ENCODE results near the gene PTPRA. TPM values are rescaled to one million over a fixed set of nuclear protein-coding genes. Genes with fewer than 3 reads are reported as not detected.

The PTPRA gene
- total and polyA plus RNA-seq, 2 of the 13 experiments (the other 11 are each of a cell fraction or from before 2014, with no cell fraction given): 47.2 to 127 TPM

- TF ChIP-seq ZFP90 (CRISPR knock-in tag; IDR thresholded peaks at IDR 0.05; ENCODE audit: borderline replicate concordance) (no peak), SP5 (CRISPR knock-in tag; IDR thresholded peaks at IDR 0.05; ENCODE audit: borderline replicate concordance, low read depth) (no peak), KAT7 (CRISPR knock-in tag; IDR thresholded peaks at IDR 0.05; ENCODE audit: borderline replicate concordance) (no peak), PHF5A (CRISPR knock-in tag; IDR thresholded peaks at IDR 0.05; ENCODE audit: low read depth, unreplicated experiment) (no peak), ZBTB39 (CRISPR knock-in tag; IDR thresholded peaks at IDR 0.05) (no peak), SAFB2 (CRISPR knock-in tag; IDR thresholded peaks at IDR 0.05; ENCODE audit: borderline replicate concordance, low read depth) (no peak), ZNF672 (CRISPR knock-in tag; IDR thresholded peaks at IDR 0.05) (no peak), ZNF207 (IDR thresholded peaks at IDR 0.05; ENCODE audit: borderline replicate concordance) (no peak), ZNF543 (CRISPR knock-in tag; IDR thresholded peaks at IDR 0.05) (0 out of 2 replicates have a peak, but pooled peaks have one; percentile 49), CHCHD3 (CRISPR knock-in tag; IDR thresholded peaks at IDR 0.05) (no peak), GATA4 (IDR thresholded peaks at IDR 0.05; ENCODE audit: borderline replicate concordance, low read depth) (no peak), SP4 (CRISPR knock-in tag; IDR thresholded peaks at IDR 0.05) (no peak), ZKSCAN5 (CRISPR knock-in tag; IDR thresholded peaks at IDR 0.05) (no peak), KDM1A (CRISPR knock-in tag; IDR thresholded peaks at IDR 0.05) (no peak), NONO (IDR thresholded peaks at IDR 0.05) (no peak), NONO (CRISPR knock-in tag; conservative IDR thresholded peaks at IDR 0.05) (no peak), NPAS2 (CRISPR knock-in tag; IDR thresholded peaks at IDR 0.05; ENCODE audit: borderline replicate concordance) (no peak)
- TF ChIP-seq, protein P1, sequence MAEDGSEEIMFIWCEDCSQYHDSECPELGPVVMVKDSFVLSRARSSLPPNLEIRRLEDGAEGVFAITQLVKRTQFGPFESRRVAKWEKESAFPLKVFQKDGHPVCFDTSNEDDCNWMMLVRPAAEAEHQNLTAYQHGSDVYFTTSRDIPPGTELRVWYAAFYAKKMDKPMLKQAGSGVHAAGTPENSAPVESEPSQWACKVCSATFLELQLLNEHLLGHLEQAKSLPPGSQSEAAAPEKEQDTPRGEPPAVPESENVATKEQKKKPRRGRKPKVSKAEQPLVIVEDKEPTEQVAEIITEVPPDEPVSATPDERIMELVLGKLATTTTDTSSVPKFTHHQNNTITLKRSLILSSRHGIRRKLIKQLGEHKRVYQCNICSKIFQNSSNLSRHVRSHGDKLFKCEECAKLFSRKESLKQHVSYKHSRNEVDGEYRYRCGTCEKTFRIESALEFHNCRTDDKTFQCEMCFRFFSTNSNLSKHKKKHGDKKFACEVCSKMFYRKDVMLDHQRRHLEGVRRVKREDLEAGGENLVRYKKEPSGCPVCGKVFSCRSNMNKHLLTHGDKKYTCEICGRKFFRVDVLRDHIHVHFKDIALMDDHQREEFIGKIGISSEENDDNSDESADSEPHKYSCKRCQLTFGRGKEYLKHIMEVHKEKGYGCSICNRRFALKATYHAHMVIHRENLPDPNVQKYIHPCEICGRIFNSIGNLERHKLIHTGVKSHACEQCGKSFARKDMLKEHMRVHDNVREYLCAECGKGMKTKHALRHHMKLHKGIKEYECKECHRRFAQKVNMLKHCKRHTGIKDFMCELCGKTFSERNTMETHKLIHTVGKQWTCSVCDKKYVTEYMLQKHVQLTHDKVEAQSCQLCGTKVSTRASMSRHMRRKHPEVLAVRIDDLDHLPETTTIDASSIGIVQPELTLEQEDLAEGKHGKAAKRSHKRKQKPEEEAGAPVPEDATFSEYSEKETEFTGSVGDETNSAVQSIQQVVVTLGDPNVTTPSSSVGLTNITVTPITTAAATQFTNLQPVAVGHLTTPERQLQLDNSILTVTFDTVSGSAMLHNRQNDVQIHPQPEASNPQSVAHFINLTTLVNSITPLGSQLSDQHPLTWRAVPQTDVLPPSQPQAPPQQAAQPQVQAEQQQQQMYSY (CRISPR knock-in tag; IDR thresholded peaks at IDR 0.05): no peak
- TF ChIP-seq, protein P2, sequence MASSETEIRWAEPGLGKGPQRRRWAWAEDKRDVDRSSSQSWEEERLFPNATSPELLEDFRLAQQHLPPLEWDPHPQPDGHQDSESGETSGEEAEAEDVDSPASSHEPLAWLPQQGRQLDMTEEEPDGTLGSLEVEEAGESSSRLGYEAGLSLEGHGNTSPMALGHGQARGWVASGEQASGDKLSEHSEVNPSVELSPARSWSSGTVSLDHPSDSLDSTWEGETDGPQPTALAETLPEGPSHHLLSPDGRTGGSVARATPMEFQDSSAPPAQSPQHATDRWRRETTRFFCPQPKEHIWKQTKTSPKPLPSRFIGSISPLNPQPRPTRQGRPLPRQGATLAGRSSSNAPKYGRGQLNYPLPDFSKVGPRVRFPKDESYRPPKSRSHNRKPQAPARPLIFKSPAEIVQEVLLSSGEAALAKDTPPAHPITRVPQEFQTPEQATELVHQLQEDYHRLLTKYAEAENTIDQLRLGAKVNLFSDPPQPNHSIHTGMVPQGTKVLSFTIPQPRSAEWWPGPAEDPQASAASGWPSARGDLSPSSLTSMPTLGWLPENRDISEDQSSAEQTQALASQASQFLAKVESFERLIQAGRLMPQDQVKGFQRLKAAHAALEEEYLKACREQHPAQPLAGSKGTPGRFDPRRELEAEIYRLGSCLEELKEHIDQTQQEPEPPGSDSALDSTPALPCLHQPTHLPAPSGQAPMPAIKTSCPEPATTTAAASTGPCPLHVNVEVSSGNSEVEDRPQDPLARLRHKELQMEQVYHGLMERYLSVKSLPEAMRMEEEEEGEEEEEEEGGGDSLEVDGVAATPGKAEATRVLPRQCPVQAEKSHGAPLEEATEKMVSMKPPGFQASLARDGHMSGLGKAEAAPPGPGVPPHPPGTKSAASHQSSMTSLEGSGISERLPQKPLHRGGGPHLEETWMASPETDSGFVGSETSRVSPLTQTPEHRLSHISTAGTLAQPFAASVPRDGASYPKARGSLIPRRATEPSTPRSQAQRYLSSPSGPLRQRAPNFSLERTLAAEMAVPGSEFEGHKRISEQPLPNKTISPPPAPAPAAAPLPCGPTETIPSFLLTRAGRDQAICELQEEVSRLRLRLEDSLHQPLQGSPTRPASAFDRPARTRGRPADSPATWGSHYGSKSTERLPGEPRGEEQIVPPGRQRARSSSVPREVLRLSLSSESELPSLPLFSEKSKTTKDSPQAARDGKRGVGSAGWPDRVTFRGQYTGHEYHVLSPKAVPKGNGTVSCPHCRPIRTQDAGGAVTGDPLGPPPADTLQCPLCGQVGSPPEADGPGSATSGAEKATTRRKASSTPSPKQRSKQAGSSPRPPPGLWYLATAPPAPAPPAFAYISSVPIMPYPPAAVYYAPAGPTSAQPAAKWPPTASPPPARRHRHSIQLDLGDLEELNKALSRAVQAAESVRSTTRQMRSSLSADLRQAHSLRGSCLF (CRISPR knock-in tag; IDR thresholded peaks at IDR 0.05; ENCODE audit: borderline replicate concordance): no peak
Measured at GRCh38 chr20:2872459-2873009, 747 bp upstream of the PTPRA start (continued).
